ENCODE data around the gene CCDC73.
"Not testable (repeated sequence)": the region's sequence is repeated elsewhere in the genome, so short reads cannot be mapped to it uniquely, and the experiment has no call there.

The CCDC73 gene

GRCh38 chr11:32796425-32796824 is 2.0 kb upstream of the CCDC73 start:
- no peak for DNase-seq (ENCODE audit: low spot score)

GRCh38 chr11:32792948-32793475 is 1.4 kb downstream of the CCDC73 start:
- DNase-seq (ENCODE audit: low spot score) = peak; percentile 50

DNA sequence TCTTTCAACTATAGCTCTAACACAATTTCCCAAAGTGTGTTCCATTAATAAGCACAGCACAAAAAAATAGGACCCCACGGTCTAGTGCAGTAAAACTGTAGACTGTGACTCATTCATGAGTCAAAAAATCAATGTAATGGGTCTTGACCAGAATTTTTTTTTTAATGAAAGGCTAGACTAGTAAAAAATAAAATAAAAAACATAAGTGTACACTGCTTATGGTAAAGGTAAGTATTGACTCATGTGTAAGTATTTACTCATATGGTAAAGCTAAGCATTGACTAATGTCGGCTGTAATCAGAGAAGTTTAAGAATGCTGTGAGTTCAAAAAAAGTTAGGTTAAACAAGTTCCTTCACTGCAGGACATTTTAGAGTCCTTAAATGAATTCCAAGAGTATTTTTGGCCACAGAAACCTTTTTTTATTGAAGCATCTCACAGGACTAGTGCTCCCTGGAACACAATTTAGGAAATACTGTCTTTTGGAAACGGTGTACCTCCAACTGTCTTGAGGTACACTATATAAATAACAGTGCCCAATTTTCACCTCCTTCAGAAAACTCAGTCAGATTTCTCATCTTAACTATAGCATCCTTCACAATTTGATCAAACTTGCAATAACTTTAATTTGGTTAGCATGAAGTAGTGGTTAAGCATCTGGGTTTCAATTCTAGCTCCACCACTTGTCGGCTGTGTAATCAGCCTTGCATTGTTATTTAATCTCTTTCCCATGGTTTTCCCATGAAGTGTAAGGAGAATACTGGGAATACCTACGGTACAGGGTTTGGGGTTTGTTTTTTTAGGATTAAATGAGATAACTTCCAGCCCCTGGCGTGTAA is 2.1 kb downstream of the CCDC73 start:
- no peak for DNase-seq (ENCODE audit: low spot score)

GRCh38 chr11:32790916-32791315 is 3.5 kb downstream of the CCDC73 start:
- no peak for DNase-seq (ENCODE audit: low spot score)

GRCh38 chr11:32786811-32787210 is 7.7 kb downstream of the CCDC73 start:
- DNase-seq (ENCODE audit: low spot score) = no peak

GRCh38 chr11:32785262-32785661 is 9.2 kb downstream of the CCDC73 start:
- no peak for DNase-seq (ENCODE audit: low spot score)

GRCh38 chr11:32781721-32782120 is 12.7 kb downstream of the CCDC73 start:
- no peak for DNase-seq (ENCODE audit: low spot score)

DNA sequence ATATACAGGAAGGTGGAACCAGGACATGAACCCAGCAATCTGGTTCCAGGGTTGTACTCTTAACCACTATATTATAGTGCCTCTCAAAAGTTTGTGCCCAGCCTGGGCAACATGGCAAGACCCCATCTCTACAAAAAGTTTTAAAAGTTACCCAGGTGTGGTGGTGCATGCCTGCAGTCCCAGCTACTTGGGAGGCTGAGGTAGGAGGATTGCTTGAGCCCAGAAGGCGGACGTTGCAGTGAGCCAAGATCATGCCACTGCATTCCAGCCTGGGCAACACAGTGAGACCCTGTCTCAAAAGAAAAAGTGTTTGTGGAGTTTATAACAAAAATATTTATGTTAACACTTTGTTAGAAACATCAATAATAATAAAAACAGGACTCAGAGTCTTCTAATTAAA is 13.6 kb downstream of the CCDC73 start:
- DNase-seq (ENCODE audit: low spot score) = not testable (repeated sequence)

DNA sequence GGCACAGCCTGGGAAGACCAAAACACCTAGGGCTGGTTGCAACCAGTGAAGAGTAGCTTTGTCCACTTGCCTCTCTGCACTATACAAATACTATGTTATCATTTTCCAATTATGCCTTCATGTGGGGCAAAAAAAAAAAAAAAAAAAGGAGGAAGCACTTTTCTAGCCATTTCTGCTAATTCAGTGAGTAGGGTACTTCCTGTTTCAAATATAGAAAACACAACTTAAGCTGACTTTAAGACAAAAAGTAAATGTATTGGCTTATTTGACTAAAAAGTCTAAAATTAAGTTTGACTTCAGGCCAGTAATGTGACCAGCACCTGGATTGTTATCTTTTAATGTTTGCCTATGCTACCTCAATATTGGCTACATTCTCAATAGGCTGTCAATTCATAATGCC is 15.3 kb downstream of the CCDC73 start:
- DNase-seq (ENCODE audit: low spot score) = no peak

DNA sequence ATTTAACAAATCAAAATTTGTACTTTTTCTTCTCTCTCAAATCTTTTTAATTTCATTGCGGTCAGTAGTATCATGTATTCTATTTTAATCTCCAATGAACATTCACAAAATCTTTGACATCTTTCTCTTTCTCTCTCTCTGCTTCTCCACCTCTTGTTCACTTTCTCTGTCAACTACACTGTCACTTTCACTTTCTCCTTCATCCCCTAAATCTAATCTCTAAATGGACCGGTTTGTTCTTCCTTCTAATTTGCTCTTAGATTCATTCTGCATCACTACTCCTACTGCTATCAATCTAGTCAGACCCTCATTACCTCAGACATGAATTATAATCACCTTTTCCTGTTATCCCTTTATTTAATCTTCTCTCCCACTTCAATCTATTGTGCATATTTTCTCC is 18.6 kb downstream of the CCDC73 start:
- no peak for DNase-seq (ENCODE audit: low spot score)

DNA sequence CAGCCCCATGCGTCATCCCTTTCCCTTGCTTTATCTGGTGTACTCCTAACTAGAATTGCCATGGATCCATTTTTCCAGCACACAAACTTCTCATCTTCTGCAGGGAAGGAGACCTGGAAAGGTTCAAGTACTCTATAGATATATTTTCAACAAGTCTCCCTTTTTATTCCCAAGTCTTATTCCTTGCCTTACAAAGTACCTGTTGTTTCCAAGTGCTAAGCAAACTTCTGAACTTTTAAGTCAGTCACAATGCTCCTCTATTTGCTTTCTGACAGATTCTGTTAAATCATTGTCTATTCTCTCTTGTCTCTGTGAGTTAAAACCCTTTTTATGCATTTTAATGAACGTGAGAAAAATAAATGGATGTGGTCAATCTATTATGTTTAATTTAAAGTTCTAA is 20.4 kb downstream of the CCDC73 start:
- DNase-seq (ENCODE audit: low spot score) = no peak

- no peak for DNase-seq (ENCODE audit: low spot score)
Measured at GRCh38 chr11:32772731-32773130, 21.7 kb downstream of the CCDC73 start.

- not testable (repeated sequence) for DNase-seq (ENCODE audit: low spot score)
Measured at GRCh38 chr11:32761774-32762173, 32.7 kb downstream of the CCDC73 start.

GRCh38 chr11:32758291-32758690 is 36.2 kb downstream of the CCDC73 start:
- DNase-seq (ENCODE audit: low spot score) = no peak

- DNase-seq (ENCODE audit: low spot score) = not testable (repeated sequence)
Measured at GRCh38 chr11:32753181-32753580, 41.3 kb downstream of the CCDC73 start.

GRCh38 chr11:32752001-32752400 is 42.5 kb downstream of the CCDC73 start:
- no peak for DNase-seq (ENCODE audit: low spot score)

DNA sequence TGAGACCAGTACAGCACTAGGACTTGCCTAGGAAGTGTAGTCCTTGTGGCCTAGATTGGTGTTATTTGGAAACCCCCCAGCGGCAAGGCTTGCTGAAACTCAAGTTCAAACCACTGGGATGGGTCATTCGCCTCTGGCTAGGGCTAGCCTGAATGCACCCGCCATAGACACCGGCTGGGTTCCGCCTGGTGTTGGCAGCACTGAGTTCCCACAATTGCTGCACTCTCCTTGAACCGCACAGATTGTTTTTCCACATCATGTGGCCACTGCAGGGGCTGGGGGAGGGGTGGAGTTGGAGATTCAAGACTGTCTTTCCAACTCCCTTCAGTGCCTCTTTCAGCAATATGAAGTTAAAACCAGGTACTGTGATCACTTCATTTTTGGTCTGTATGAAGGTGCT is 43.1 kb downstream of the CCDC73 start:
- no peak for DNase-seq (ENCODE audit: low spot score)

DNA sequence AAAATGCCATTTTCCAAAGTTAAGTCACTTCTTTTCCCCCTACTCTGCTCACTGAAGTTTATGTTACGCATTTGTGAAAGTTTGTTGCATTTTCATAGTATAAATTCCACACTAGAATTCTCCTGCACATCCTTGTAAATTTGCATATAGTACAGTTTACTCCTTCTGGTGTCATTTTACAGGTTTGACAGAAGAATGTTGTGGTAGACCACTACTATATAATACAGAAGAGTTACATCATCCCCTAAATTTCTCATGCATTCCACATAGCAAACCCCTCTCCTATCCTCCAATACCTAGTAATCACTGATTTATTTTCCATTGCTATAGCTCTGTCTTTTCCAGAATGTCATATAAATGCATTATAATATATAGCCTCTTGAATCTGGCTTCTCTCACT is 64.5 kb downstream of the CCDC73 start:
- DNase-seq (ENCODE audit: low spot score) = no peak

GRCh38 chr11:32723332-32723731 is 71.1 kb downstream of the CCDC73 start:
- DNase-seq (ENCODE audit: low spot score) = no peak

- no peak for DNase-seq (ENCODE audit: low spot score)
Measured at GRCh38 chr11:32722255-32722654, 72.2 kb downstream of the CCDC73 start.

- DNase-seq (ENCODE audit: low spot score) = no peak
Measured at GRCh38 chr11:32713496-32713895, 81.0 kb downstream of the CCDC73 start.

GRCh38 chr11:32708978-32709377 is 85.5 kb downstream of the CCDC73 start:
- not testable (repeated sequence) for DNase-seq (ENCODE audit: low spot score)

GRCh38 chr11:32706985-32707741 is 87.3 kb downstream of the CCDC73 start:
- peak; percentile 60 for DNase-seq (ENCODE audit: low spot score)

Data from kidney capillary endothelial cell (primary cell).